ENCODE data around the gene PLAGL2.
A peak's percentile ranks its signal among the peaks of the same experiment; 100 is the strongest.
"Not testable (repeated sequence)": the region's sequence is repeated elsewhere in the genome, so short reads cannot be mapped to it uniquely, and the experiment has no call there.

PLAGL2 gene

GRCh38 chr20:32203356-32204204, 4.0 kb downstream of the PLAGL2 start:
- DNase-seq = no peak

DNA sequence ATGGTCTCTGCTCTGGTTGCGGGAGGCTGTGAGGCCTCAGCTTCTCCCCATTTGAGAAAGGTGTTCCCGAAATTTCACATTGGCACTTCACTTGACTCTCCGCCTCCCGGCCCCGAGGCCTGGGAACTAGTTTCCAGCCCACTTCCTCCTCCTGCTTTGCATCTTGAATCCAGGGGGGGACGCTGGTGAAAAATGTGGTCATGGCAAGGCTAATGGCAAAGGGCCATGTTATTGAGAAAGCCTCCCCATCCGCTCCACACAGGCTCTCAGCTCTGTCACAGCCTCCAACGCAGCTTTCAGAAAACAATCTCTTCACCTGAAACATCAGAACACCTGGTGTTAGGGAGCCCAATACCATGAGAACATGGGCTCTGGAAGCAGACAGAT, 5.6 kb downstream of the PLAGL2 start:
- DNase-seq = no peak

GRCh38 chr20:32201296-32201976, 6.1 kb downstream of the PLAGL2 start:
- no peak for DNase-seq

DNA sequence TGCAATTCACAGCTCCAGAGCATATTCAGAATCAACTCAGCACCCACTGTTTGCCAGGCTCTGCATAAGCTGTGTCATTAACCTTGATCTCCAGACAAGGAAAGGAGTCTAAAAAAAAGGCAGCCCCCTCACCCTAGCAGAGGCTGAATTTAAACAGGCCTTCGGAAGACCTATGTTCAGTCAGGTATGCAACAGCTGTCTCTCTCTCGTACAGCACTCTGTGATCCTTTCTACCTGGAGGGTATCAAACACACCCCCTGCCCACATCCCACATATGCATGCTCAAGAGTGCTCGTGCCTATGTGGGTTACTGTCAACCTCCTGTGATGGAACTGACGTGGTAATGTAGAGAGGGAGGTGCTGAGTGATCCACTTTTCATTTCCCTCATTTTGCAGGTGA, 8.5 kb downstream of the PLAGL2 start:
- DNase-seq = no peak

GRCh38 chr20:32197136-32197535, 10.4 kb downstream of the PLAGL2 start:
- not testable (repeated sequence) for DNase-seq

DNA sequence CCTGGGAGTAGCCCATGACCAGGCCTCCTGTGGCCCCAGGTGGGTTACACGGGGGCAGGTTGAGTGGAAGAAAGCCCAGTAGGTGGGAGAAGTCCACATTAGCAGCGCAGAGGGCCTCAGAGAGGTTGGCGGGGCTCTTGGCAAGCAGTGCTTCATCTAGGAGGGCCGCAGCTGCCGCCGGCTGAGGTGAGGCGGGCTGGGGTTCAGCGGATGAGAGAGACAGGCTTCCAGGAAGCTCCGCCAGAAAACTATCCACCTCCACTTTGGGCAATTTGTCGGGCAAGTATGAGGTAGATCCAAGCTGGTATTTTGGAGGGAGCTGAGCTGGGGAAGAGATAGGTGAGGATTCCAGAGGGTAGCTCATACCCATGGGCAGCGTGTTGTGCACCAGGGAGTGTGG, 10.9 kb downstream of the PLAGL2 start:
- DNase-seq = not testable (repeated sequence)

GRCh38 chr20:32195581-32195980, 12.0 kb downstream of the PLAGL2 start:
- DNase-seq = no peak

DNA sequence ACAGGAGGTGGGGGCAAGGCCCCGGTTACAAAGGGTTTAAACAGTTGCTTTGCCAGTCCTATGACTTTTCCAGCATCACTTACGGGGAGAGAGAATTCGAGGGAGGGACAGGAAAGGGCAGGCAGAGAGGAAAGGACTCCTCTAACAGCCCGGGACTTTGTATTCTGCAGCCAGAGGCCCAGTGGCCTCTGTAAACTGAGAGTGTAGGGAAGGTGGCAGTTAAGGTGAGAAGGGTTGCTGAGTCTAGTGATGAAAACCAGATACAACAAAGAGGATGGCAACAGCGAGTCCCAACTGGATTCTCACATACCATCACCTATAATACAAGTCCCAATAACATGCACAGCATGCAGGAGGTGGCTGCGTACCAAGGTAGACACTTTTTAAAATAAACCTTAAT, 13.5 kb downstream of the PLAGL2 start:
- no peak for DNase-seq

DNA sequence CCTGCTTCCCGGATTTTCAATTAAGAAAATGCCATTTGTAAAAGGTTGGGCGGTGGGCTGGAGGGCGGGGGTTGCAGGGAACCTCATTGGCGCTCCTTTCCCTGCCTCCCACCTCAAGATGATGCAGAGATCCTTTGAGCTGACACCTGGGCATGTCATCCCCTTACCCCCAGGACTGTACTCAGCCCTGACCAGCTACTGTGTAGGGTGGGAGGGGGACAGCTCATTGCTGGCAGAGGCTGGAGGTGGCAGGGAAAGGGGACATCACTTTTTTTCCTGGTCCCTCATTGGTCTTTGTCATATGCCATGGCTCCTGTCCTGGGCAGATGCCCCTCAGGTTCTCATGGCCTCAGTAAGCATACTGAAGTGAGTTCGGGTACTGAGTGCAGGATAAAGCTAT, 14.2 kb downstream of the PLAGL2 start:
- DNase-seq = not testable (repeated sequence)

DNA sequence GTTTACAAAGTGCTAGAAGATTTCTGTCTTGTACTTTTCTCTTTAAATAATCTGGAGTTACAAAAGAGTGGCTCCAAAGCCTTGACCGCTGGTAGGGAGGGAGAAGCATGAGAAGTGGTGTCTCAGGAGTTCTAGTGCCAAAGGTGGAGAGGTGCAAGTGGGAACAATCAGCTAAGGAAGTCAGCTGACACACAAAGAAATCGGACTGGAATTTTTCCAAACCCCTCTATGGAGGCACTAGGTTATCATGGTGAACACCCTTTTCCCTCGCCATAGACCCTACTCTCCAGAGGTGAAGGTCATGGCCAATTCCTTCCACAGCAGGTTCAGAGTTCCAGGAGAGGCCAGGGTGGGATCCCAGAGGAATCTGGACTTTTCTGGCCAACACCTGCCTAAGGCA, 14.8 kb downstream of the PLAGL2 start:
- no peak for DNase-seq

- no peak for DNase-seq
Measured at GRCh38 chr20:32191873-32192272, 15.7 kb downstream of the PLAGL2 start.

- DNase-seq = no peak
Measured at GRCh38 chr20:32191422-32191821, 16.1 kb downstream of the PLAGL2 start.

DNA sequence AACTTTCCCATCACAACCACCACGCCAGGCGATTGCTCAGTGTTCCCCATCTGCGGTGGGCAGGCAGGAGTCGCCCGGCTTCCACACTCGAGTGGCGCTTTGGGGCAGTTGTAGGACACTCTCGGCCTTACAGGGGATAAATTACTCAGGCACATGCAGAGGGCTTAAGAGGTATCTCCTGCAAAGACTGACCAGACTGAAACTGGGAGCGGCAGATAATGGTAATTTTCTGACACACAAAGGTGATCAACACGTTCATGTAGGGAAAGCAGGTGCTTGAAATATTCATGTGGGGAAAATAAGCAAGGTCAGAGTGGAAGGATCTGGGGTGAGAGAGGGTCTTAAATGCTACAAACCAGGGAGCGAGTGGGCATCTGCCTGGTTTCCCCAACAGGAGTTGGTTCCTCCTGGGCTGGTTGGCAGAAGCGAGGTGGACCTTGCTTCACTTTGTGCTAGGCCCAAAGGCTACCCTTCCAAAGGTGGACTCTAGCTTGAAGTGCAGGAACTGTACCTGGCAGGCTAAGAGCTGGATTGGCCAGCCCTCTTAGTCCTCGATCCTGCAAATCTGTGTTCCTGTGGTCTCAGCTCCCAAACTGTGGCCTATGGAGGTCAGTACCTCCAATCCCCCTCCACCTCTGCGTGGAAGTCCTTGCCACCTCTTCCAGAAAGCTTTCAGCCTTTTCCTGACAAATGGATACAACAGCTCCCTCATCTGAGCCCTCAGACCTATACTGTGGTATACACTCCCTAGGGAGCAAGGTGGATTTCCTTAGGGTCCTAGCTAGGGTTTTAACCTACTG, 16.7 kb downstream of the PLAGL2 start:
- no peak for DNase-seq

- peak; percentile 22 for DNase-seq
Measured at GRCh38 chr20:32189691-32190615, 17.6 kb downstream of the PLAGL2 start.

DNA sequence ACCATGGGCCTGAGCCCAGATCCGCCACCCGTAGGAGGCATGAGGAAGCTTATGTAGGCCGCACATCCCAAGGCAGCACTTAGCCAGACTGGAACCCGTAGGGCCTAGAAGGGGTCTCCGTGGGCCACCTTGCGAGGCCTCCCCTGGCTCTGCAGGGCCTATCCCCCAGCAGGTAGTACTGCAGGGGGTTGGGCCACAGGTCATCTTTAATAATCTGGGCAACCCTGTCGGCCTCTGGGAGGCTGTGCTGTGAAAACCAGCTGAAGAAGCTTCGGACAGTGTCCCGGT, 18.5 kb downstream of the PLAGL2 start:
- DNase-seq = no peak

DNA sequence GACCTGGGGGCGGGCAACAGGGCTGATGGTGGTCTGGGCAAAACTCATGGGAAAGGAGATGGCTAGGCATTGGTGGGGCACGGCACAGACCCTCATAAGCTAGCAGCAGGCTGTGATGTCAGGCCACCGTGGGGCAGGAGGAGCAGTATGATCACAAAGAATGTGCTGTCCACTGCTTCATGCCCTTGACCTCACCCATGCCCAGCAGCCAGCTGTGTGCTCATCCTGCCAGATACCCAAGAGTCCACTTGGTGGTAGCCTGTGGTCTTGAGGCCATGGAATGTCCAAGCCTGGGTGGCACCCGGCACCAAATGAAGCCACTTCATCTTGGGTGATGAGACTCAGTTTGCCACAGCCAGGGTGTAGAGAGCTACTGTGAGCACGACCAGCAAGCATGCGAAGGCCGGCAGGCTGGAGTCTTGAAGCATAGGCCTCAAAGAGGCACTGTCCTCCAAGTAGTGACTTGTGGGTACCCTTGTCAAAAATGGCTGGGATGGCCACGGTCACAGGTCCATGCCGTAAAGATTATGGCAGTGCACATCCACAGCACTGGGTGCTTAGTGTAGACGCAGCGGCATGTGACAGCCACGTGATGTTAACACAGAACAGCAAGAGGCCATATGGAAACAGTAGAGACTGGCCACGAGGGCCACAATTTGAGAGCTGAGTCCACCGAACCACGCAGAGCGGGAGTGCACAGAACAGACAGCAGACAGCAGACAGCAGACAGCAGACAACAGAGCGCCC, 19.0 kb downstream of the PLAGL2 start:
- DNase-seq = no peak

- DNase-seq = no peak
Measured at GRCh38 chr20:32186506-32186905, 21.0 kb downstream of the PLAGL2 start.

DNA sequence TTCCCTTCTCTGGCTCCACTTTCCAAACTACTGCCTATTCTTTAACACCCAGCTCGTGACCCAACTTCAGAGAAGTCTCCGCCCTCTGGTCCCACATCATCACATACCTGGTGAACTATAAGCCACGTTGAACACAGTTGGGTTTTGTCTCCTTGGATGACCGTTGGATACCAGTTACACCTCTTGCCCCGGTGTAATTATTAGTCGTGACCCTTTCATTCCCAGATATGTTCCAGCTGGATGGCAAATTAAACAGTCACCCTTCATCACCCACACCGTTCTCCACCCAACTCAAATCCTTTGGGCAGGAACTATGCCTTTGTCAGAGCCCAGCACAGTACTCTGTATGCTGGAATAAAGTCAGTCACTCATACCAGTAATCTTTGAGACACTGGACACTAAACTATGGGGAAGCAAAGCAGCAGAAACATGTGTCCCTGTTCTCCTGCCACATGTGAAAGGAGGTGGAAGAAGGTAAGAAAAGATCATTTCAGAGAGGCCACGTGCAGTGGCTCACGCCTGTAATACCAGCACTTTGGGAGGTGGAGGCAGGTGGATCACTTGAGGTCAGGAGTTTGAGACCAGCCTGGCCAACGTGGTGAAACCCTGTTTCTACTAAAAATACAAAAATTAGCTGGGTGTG, 22.5 kb downstream of the PLAGL2 start:
- DNase-seq = no peak

DNA sequence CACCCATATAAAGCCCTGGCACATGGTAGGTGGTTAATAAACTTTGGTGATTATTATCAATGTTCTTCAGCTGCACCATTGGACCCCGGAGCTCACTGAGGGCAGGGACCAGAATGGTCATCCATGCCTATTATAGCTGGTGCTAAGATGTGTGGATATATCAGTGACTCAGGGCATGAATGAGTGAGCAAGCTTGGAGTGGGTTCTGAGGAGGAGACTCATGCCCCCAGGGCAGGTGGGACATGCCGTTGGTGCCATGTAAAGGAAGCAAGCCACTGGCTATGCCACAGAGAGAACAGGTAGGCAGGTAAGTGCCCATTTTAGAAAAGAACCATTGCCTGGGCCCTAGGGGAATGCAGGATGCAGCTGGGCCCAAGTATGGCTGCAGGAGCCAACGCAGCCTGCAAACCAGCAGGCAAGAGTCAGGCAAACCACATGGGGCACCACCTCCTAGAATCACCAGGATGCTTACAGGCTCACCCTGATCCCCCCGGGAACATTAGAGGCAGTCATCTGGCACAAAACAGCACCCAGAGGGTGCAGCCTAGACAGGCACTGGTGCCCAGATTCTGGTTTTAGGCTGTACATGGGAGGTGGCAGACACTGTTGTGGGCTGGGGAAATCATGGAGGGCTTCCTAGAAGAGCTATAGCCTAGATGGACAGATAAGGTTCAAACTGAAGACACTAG, 23.5 kb downstream of the PLAGL2 start:
- DNase-seq = no peak

DNA sequence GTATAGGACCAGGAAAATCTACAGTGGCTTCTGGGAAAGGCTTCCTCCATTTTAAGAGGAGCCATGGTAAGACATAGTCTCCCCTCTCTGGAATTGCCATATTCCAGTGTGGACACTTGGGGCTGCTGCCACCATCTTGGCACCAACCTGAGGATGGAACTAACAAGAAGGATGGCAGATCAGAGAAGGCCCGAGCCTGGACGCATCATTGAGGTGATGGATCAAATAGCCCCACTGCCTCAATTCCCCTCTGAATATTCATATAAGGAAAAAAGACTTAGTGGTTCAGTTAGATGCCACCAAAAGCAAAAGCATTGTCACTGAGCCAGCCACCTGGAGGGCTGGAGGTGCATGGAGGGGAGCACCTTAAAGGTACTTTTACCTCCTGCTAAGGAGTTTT, 25.9 kb downstream of the PLAGL2 start:
- DNase-seq = no peak

- DNase-seq = no peak
Measured at GRCh38 chr20:32179934-32180333, 27.6 kb downstream of the PLAGL2 start.

Data from CD4-positive, alpha-beta T cell treated with Interleukin-4 for 4 hours (primary cell).